Activated T-cell treated with anti-CD3 and anti-CD28 coated beads, Interleukin-2, amount 50 U/mL, for 72 hours (primary cell): ENCODE measurements around the gene UBE4B. TPM values are rescaled to one million over a fixed set of nuclear protein-coding genes. Genes with fewer than 3 reads are reported as not detected.
A peak's percentile ranks its signal among the peaks of the same experiment; 100 is the strongest.
"Not testable (repeated sequence)": the region's sequence is repeated elsewhere in the genome, so short reads cannot be mapped to it uniquely, and the experiment has no call there.

Experiments used
- ATAC-seq, 2 donors: fragments of 150-1000 bp; cut with Tn5 transposase; replicated peaks in 1 of 2; 2 replicates each; pipeline ENCODE4 v1.10.0; 2021; ENCODE audit warnings: moderate library complexity in 2 of 2, mild to moderate bottlenecking in 1 of 2
- DNase-seq, 2 donors: peaks; one replicate each; pipeline ENCODE4 v3.0.0; 2021 to 2022; ENCODE audit warnings: mixed read lengths in 1 of 2
- H3K27ac Mint-ChIP-seq: one replicate; pipeline ENCODE4 v1.8.0; 2022; ENCODE audit warnings: mild to moderate bottlenecking, moderate library complexity, mixed read lengths
- H3K27me3 Mint-ChIP-seq: one replicate; pipeline ENCODE4 v1.8.0; 2022; ENCODE audit warnings: low read depth, mixed read lengths
- H3K36me3 Mint-ChIP-seq, 2 donors: one replicate each; pipeline ENCODE4 v1.8.0; 2022; ENCODE audit warnings: mixed read lengths in 2 of 2, mild to moderate bottlenecking in 1 of 2; ENCODE audit not compliant: insufficient read depth in 2 of 2
- H3K4me1 Mint-ChIP-seq: one replicate; pipeline ENCODE4 v1.8.0; 2022; ENCODE audit warnings: low read depth, mixed read lengths
- H3K4me3 Mint-ChIP-seq, 2 donors: one replicate each; pipeline ENCODE4 v1.8.0; 2022; ENCODE audit warnings: mild to moderate bottlenecking in 2 of 2, mixed read lengths in 2 of 2, moderate library complexity in 2 of 2
- H3K9me3 Mint-ChIP-seq, 2 donors: one replicate each; pipeline ENCODE4 v1.8.0; 2022; ENCODE audit warnings: mixed read lengths in 2 of 2
- total RNA-seq, 2 donors: library from RNA; stranded (reverse); gene quantifications; one replicate each; pipeline ENCODE4 v1.2.3, GENCODE V29; 2022

The UBE4B gene
- total RNA-seq, 2 donors from 2014 or later = 24.7 to 25.6 TPM

- H3K36me3 Mint-ChIP-seq = no peaks in the 10 kb centered on the region
- H3K27me3 Mint-ChIP-seq = no peaks in the 10 kb centered on the region
- DNase-seq = no peak
- H3K27ac Mint-ChIP-seq = no peak overlapping the region
- H3K4me3 Mint-ChIP-seq = no peak overlapping the region
- no peak for ATAC-seq
- no peaks in the 10 kb centered on the region for H3K4me1 Mint-ChIP-seq
- no peaks in the 10 kb centered on the region for H3K9me3 Mint-ChIP-seq
Measured at GRCh38 chr1:10019561-10019960, 13.2 kb upstream of the UBE4B start.

- H3K36me3 Mint-ChIP-seq = no peaks in the 10 kb centered on the region
- DNase-seq = no peak
- no peak overlapping the region for H3K27ac Mint-ChIP-seq
- no peaks in the 10 kb centered on the region for H3K27me3 Mint-ChIP-seq
- H3K4me3 Mint-ChIP-seq = no peak overlapping the region
- no peaks in the 10 kb centered on the region for H3K9me3 Mint-ChIP-seq
- no peaks in the 10 kb centered on the region for H3K4me1 Mint-ChIP-seq
- no peak for ATAC-seq
Measured at GRCh38 chr1:10020086-10020485, 12.7 kb upstream of the UBE4B start.

DNA sequence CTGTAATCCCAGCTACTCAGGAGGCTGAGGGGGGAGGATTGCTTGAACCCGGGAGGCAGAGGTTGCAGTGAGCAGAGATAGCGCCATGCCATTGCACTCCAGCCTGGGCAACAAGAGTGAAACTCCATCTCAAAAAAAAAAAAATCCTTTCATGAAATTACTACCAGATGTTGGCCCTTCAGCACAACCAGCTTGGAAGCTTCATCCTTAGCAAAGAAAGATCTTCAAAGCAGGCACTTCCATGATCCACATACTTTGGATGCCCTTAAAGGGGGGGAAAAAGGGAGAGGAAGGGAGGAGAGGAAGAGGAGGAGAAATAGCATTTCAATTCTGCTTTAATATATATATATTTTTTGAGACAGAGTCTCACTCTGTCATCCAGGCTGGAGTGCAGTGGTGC lies 12.1 kb upstream of the UBE4B start:
- H3K4me3 Mint-ChIP-seq, H3K27ac Mint-ChIP-seq, H3K9me3 Mint-ChIP-seq, H3K36me3 Mint-ChIP-seq, H3K27me3 Mint-ChIP-seq, DNase-seq, ATAC-seq, H3K4me1 Mint-ChIP-seq: not testable (repeated sequence)

DNA sequence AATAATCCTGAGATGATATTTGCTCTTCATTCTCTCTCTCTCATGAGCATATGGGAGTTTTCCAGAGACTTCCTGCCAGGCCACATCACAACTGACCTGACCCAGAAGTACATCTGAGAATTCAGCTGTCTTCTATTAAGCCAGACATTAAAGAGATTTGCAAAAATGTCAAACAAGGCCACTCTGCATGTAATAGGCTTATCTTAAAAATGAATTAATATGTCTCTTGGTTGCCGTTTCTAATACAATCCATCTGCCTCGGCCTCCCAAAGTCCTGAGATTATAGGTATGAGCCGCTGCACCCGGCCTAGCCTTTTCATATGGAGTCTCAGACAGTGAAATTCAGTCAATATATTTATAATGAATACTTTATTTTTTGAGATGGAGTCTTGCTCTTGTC lies 10.8 kb upstream of the UBE4B start:
- not testable (repeated sequence) for H3K27me3 Mint-ChIP-seq, H3K4me1 Mint-ChIP-seq

DNA sequence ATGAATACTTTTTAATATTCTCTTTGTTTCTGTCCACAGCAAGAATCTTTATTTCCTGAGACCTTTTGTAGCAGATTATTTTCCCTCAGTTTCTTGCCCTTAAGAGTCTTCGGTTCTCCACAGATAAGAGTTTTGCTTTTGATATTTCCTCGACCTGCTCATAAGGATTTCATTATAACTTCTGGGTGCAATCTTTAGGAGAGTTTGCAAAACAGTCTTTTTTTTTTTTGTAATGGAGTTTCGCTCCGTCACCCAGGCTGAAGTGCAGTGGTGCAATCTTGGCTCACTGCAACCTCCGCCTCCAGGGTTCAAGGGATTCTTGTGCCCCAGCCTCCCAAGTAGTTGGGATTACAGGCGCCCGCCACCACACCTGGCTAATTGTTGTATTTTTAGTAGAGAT lies 10.1 kb upstream of the UBE4B start:
- Mint-ChIP-seq H3K27me3 (no peaks in the 10 kb centered on the region), H3K4me3 (no peak overlapping the region), H3K9me3 (no peaks in the 10 kb centered on the region), H3K27ac (no peak overlapping the region), H3K4me1 (no peaks in the 10 kb centered on the region), H3K36me3 (no peaks in the 10 kb centered on the region)
- no peak for DNase-seq
- ATAC-seq = no peak

More for the DNA sequence above, 10.8 kb upstream of the UBE4B start:
- H3K9me3 Mint-ChIP-seq, H3K27ac Mint-ChIP-seq, DNase-seq, H3K4me3 Mint-ChIP-seq, ATAC-seq, H3K36me3 Mint-ChIP-seq: not testable (repeated sequence)

GRCh38 chr1:10025354-10025753 lies 7.4 kb upstream of the UBE4B start:
- ATAC-seq (no peak), DNase-seq (no peak)
- no peaks in the 10 kb centered on the region for H3K9me3 Mint-ChIP-seq
- H3K27ac Mint-ChIP-seq = no peak overlapping the region
- H3K27me3 Mint-ChIP-seq = no peaks in the 10 kb centered on the region
- H3K4me3 Mint-ChIP-seq = no peak overlapping the region
- H3K36me3 Mint-ChIP-seq = no peaks in the 10 kb centered on the region
- H3K4me1 Mint-ChIP-seq = no peaks in the 10 kb centered on the region

DNA sequence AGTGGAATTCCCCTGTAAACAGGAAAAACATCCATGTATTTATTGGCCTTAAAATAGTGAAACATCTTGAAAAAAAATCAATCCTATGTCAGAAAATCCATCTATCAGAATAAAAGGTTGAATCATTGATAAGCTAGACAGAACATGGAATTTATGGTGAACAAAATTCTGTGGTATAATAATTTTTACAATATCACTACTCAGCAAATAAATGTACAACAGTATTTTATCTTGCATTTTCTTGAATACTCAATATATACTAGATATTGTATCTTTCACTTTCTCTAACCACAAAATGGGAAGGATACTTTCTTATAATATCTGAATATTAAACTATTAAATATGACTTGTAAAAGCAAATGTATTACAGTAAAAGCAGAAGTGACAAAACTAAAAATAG lies 5.7 kb upstream of the UBE4B start:
- no peaks in the 10 kb centered on the region for H3K9me3 Mint-ChIP-seq
- H3K36me3 Mint-ChIP-seq = no peaks in the 10 kb centered on the region
- H3K4me1 Mint-ChIP-seq = peaks cover 2% of the 10 kb centered on the region

DNA sequence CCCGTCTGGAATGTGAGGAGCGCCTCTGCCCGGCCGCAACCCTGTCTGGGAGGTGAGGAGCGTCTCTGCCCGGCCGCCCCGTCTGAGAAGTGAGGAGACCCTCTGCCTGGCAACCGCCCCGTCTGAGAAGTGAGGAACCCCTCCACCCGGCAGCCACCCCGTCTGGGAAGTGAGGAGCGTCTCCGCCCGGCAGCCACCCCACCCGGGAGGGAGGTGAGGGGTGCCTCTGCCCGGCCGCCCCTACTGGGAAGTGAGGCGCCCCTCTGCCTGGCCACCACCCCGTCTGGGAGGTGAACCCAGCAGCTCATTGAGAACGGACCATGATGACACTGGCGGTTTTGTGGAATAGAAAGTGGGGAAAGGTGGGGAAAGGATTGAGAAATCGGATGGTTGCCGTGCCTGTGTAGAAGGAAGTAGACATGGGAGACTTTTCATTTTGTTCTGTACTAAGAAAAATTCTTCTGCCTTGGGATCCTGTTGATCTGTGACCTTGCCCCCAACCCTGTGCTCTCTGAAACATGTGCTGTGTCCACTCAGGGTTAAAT lies 3.7 kb upstream of the UBE4B start:
- not testable (repeated sequence) for H3K27ac Mint-ChIP-seq, H3K36me3 Mint-ChIP-seq

More for the DNA sequence above, 5.7 kb upstream of the UBE4B start:
- Mint-ChIP-seq H3K27ac (no peak overlapping the region), H3K27me3 (no peaks in the 10 kb centered on the region), H3K4me3 (no peak overlapping the region)
- no peak for DNase-seq
- ATAC-seq = no peak

DNA sequence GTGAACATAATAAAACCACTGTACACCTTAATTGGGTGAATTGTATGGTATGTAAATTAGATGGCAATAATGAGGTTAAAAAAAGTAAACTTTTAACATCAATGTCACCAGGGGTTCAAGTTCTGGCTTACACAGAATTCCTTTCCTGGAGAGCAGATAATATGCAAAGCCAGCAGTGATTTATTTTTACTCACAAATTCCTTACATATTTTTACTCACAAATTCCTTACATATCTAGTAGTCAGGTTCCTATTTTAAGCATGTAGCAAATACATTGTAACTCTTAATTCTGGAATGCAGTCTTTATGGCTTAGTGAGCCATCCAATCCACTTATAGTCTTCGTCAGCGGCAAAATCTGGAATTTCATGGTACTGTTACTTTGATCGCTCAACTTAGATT lies 1.3 kb upstream of the UBE4B start:
- peaks cover 28% of the 10 kb centered on the region for H3K4me1 Mint-ChIP-seq
- no peaks in the 10 kb centered on the region for H3K9me3 Mint-ChIP-seq
- no peak overlapping the region for H3K4me3 Mint-ChIP-seq
- no peak for DNase-seq
- no peaks in the 10 kb centered on the region for H3K27me3 Mint-ChIP-seq
- H3K27ac Mint-ChIP-seq = no peak overlapping the region
- ATAC-seq = no peak
- H3K36me3 Mint-ChIP-seq = no peaks in the 10 kb centered on the region

More for the DNA sequence above, 3.7 kb upstream of the UBE4B start:
- not testable (repeated sequence) for H3K27me3 Mint-ChIP-seq, H3K4me3 Mint-ChIP-seq, H3K9me3 Mint-ChIP-seq, ATAC-seq, DNase-seq
- peaks cover 14% of the 10 kb centered on the region for H3K4me1 Mint-ChIP-seq

- peaks cover 28% of the 10 kb centered on the region for H3K4me1 Mint-ChIP-seq
- DNase-seq (peak in 1 of 2 donors; percentile 23), ATAC-seq (peak; percentile 25 to 31)
- H3K27ac Mint-ChIP-seq = peak overlapping the region; percentile 47
- H3K4me3 Mint-ChIP-seq = peak overlapping the region; percentile 81 to 87
- no peaks in the 10 kb centered on the region for H3K27me3 Mint-ChIP-seq
- H3K36me3 Mint-ChIP-seq = no peaks in the 10 kb centered on the region
- H3K9me3 Mint-ChIP-seq = no peaks in the 10 kb centered on the region
Measured at GRCh38 chr1:10033359-10033845, 644 bp downstream of the UBE4B start.

DNA sequence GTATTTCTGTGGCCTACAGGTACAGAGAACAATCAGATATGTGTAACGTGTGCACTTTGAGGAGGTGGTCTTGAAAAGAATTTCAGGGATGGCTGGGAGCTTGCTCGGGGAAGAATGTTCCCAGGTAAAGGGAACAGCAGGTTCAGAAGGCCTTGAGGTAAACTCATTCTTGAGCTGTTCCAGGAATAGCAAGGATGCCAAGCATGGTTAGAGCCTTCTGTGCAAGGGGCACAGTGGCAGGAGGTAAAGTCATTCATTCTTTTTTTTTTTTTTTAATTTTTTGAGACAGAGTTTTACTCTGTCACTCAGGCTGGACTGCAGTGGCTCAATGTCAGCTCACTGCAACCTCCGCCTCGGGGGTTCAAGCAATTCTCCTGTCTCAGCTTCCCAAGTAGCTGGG lies 10.0 kb downstream of the UBE4B start:
- Mint-ChIP-seq H3K27ac (no peak overlapping the region), H3K9me3 (no peaks in the 10 kb centered on the region), H3K4me3 (no peak overlapping the region), H3K27me3 (no peaks in the 10 kb centered on the region), H3K36me3 (peaks cover 0 to 3% of the 10 kb centered on the region in 2 donors), H3K4me1 (peaks cover 30% of the 10 kb centered on the region)
- no peak for ATAC-seq
- no peak for DNase-seq

DNA sequence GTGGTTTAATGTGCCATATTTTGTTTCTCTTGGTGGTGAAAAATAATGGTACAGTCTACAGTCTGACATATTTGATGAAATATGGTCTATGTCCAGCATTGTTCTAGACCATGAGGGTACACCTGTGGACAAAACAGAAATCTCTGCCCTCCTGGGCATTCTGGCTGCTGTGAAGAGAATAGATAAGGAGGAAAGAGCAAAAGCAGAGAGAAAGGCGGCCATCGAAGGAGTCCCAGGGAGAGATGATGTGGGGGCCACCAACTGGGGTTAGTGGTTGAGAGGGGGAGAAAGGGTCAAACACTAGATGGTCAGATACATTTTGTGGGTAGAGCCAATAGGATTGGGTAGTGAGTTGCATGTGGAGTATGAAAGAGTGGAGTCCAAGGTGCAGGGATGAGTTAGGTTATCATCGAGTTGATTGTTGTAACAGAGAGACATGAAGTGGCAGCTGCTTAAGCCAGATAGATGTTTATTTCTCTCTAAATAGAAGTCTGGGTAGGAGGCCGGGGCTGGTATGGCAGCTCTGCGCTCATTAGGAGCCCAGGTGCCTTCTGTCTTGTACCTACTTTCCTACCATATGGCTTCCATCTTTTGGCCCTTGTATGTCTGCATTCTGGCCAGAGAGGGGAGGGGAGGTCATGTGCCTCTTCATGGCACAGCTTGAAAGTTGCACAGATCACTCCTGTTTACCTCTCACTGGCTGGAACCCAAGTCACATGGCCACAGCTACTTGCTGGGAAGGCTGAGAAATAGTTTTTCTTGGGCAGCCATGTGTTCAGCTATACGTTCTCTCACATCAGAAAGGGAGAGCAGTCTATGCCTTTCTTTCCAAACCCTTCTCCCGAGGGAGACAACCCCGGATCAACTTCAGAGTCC lies 13.0 kb downstream of the UBE4B start:
- Mint-ChIP-seq H3K9me3 (no peaks in the 10 kb centered on the region), H3K27me3 (no peaks in the 10 kb centered on the region), H3K27ac (no peak overlapping the region), H3K4me3 (no peak overlapping the region), H3K36me3 (peaks cover 3 to 5% of the 10 kb centered on the region in 2 donors), H3K4me1 (peaks cover 26% of the 10 kb centered on the region)
- ATAC-seq = no peak
- DNase-seq = no peak

GRCh38 chr1:10046356-10047085 lies 13.8 kb downstream of the UBE4B start:
- no peaks in the 10 kb centered on the region for H3K9me3 Mint-ChIP-seq
- H3K36me3 Mint-ChIP-seq = peaks cover 3 to 7% of the 10 kb centered on the region in 2 donors
- DNase-seq (no peak), ATAC-seq (no peak)
- H3K27me3 Mint-ChIP-seq = no peaks in the 10 kb centered on the region
- H3K4me3 Mint-ChIP-seq = no peak overlapping the region
- peaks cover 26% of the 10 kb centered on the region for H3K4me1 Mint-ChIP-seq
- H3K27ac Mint-ChIP-seq = no peak overlapping the region
